Aorta (tissue), 5 donors: Measurements from ENCODE around the gene CFD. TPM values are rescaled to one million over a fixed set of nuclear protein-coding genes. Genes with fewer than 3 reads are reported as not detected.

Source experiments
- ATAC-seq: fragments of 200-7000 bp; cut with Tn5 transposase; one replicate; pipeline ENCODE4 v1.9.1; 2022; ENCODE audit warnings: moderate library complexity; ENCODE audit not compliant: low FRiP score
- DNase-seq, 2 donors: peaks; one replicate each; pipeline ENCODE4 v3.0.0-alpha.2; 2020
- H3K27ac ChIP-seq, 2 donors: one replicate each; pipeline ENCODE4 v1.5.1; 2013; ENCODE audit warnings: low read length in 2 of 2, mild to moderate bottlenecking in 2 of 2, moderate library complexity in 2 of 2, control low read depth in 1 of 2, inconsistent platforms in 1 of 2, low read depth in 1 of 2
- H3K27me3 ChIP-seq, 2 donors: one replicate each; pipeline ENCODE4 v1.6.1; 2013; ENCODE audit warnings: control low read depth in 1 of 2, low read length in 1 of 2, mild to moderate bottlenecking in 1 of 2, moderate library complexity in 1 of 2; ENCODE audit not compliant: insufficient read depth in 2 of 2, control insufficient read depth in 1 of 2
- H3K36me3 ChIP-seq, 2 donors: one replicate each; pipeline ENCODE4 v1.6.1; 2013; ENCODE audit warnings: control low read depth in 1 of 2, low read length in 1 of 2, mild to moderate bottlenecking in 1 of 2; ENCODE audit not compliant: insufficient read depth in 2 of 2, control insufficient read depth in 1 of 2
- H3K4me1 ChIP-seq, 2 donors: one replicate each; pipeline ENCODE4 v1.6.1; 2013; ENCODE audit warnings: low read length in 2 of 2, control low read depth in 1 of 2, mild to moderate bottlenecking in 1 of 2, moderate library complexity in 1 of 2; ENCODE audit not compliant: insufficient read depth in 2 of 2, control insufficient read depth in 1 of 2
- H3K4me3 ChIP-seq, 2 donors: one replicate each; pipeline ENCODE4 v1.5.1; 2013; ENCODE audit warnings: low read length in 2 of 2, control low read depth in 1 of 2, mild to moderate bottlenecking in 1 of 2
- H3K9me3 ChIP-seq: one replicate; pipeline ENCODE4 v1.6.1; 2013; ENCODE audit warnings: mild to moderate bottlenecking, low read length; ENCODE audit not compliant: control insufficient read depth
- WGBS, 2 donors: extraction: QIAGEN DNeasy Blood & Tissue Kit; methylation state at CpG; one replicate each; pipeline ENCODE4 v1.1.7; 2013; 5-methylcytosine and 5-hydroxymethylcytosine counted together
- intact Hi-C, 2 donors: fragments of 100-400 bp; cut with DNase I; formaldehyde crosslinking; loops; one replicate each; pipeline versions ENCODE4 v1.14.2 to v1.15.0; 2022
- polyA plus RNA-seq, 2 donors: library from polyadenylated mRNA; stranded (reverse); fragments of 200-250 nt; gene quantifications; one replicate each; pipeline ENCODE4 v1.2.3, GENCODE V29; 2013
- total RNA-seq, 2 donors: library from RNA; stranded (reverse); fragmentation: NEBNext Ultra II Directional; extraction: Animal tissue kit (Norgen Biotek cat#: 25700); gene quantifications; one replicate each; pipeline ENCODE4 v1.2.1, GENCODE V29; 2021
- donor health status: healthy with polysubstance abuse.
- donor health status: Bipolar disorder and iron deficiency.
- donor health status: DM: no; HTN: no; CAD: no.
- donor health status: DM: no; HTN: no; CAD: no.
- donor health status: DM: yes; HTN: yes; CAD: no.

The CFD gene
- total and polyA plus RNA-seq, 4 donors = 3.3 to 354 (median 63.7) TPM

DNA sequence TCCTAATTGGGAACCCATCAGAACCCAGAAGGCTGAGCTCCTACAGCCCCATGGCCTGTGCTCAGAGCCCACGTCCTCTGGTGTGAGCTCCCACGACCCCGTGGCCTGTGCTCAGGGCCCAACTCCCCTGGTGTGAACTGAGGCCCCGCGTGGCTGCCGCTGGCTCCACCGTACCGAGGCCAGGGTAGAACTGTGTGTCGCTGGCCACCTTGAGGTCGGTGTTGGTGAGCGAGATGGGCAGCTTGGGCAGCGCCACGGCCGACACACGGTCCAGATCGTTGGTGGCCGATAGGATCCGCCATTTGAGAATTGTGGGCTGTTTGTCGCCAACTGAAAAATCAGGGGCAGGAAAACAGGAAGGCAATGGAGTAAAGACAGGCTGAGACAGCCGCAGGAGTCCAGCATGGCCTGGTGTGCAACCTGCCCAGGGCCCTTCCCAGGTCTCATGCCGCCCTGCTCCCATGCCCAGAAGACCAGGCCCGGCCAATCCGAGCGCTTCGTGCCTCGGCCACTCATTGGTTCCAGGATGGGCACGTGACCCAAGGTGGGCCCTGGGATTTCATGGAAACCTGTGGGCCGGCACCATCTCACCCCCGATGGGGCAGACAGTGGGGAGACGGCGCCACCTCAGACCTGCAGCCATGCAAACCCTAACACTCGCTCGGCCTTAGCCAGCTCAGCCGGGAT lies 22.1 kb downstream of the CFD start:
- Histone ChIP-seq H3K36me3 (peaks cover 0 to 1% of the 10 kb centered on the region in 2 donors), H3K4me1 (no peaks in the 10 kb centered on the region), H3K27ac (no peak overlapping the region), H3K27me3 (no peaks in the 10 kb centered on the region), H3K9me3 (no peaks in the 10 kb centered on the region), H3K4me3 (no peak overlapping the region)
- ATAC-seq (no peak), DNase-seq (no peak)
- intact Hi-C loops = no loop called here
- 98% methylated on average over 31 to 34 of the region's 34 CpGs for WGBS, 2 donors

DNA sequence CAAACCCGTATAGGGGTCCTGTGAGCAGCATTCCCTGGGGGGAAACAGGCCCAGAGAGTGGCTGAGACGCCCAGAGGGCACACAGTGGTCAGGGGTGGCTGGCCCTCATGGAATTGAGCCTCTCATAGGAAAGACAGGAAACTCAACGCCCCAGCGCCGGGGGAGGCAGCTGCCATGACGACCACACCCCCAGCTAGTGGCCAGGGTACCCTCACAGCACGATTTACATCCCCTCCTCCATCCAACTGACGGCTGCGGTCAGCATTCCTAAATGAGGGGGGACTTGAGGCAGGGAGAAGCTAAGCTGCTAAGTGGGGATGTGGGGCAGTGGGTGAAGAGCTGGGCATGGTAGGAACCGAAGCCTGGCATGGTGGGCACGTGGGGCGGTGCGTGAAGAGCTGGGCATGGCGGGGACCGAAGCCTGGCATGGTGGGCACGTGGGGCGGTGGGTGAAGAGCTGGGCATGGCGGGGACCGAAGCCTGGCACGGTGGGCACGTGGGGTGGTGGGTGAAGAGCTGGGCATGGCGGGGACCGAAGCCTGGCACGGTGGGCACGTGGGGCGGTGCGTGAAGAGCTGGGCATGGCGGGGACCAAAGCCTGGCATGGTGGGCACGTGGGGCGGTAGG lies 23.5 kb downstream of the CFD start:
- H3K36me3 ChIP-seq = peaks cover 0 to 1% of the 10 kb centered on the region in 2 donors
- DNase-seq = no peak
- WGBS, 2 donors = 88 to 92% methylated on average over 17 to 30 of the region's 30 CpGs

DNA sequence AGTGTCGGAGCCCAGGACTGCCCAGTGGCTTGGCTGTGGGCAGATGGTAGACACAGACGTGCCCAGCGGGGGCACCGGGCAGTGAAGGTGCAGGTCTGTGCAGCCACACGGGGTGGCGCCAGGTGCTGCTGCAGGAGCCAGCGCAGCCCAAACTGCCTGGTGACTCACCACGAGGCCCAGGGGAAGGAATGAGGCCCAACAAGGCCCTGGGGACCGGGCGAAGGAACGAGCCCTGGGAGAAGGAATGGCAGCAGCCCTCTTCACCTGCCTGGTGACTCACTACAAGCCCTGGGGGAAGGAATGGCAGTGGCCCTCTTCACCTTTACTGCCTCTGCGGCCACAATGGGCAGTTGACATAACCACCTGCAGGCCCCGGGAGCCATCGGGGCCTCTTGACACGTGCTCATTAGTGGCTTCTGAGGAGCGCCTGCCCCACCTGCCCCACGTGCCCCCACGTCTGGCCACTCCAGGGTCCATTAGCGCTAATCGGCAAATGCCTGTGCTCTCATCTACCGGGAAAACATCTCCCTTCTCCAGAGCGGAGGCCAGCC lies 24.3 kb downstream of the CFD start:
- Histone ChIP-seq H3K27ac (no peak overlapping the region), H3K27me3 (no peaks in the 10 kb centered on the region), H3K4me1 (no peaks in the 10 kb centered on the region), H3K4me3 (no peak overlapping the region), H3K9me3 (no peaks in the 10 kb centered on the region), H3K36me3 (peaks cover 0 to 1% of the 10 kb centered on the region in 2 donors)
- ATAC-seq (no peak), DNase-seq (no peak)
- intact Hi-C loops = no loop called here
- WGBS, 2 donors = 85% methylated on average over 22 of the region's 22 CpGs

More for the DNA sequence above, 23.5 kb downstream of the CFD start:
- no peak for ATAC-seq
- Histone ChIP-seq H3K9me3 (no peaks in the 10 kb centered on the region), H3K27me3 (no peaks in the 10 kb centered on the region), H3K4me1 (no peaks in the 10 kb centered on the region), H3K27ac (no peak overlapping the region), H3K4me3 (no peak overlapping the region)
- intact Hi-C loops = no loop called here

DNA sequence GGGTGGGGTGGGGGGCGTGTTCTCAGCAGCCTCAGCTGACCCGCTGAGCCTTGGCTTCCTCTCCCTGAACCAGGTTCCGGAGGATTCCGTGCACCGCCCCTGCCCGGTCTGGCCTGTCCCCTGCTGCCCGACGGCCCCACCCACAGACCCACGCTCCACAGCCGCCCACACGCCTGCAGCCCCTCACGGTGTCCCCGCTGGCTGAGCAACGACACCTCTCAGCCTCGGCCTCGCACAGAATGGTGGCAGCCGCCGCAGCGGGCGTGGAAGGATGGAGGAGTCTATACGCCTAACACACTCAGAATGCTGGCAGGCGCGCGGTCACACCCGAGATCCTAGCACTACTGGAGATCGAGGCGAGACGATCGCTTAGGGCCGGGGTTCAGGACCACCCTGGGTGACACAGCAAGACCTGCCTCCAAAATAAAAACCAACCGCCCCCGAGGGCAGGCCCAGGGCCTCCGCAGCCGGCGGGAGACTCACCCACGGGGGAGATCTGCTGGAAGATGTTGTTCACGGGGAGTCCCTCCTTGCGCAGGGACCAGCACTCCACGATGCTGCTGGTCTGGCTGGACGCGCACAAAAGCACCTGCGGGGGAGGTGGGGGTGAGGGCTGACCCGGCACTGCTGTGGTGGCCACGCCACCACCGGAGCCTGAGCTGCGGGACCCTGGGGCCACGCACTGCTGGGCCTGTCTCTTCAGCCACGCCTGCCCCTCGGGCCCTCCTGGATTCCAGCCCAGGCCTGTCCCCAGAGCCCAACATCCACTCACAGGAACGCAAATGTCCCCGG lies 25.2 kb downstream of the CFD start:
- no peak for DNase-seq
- H3K4me3 ChIP-seq = no peak overlapping the region
- intact Hi-C loops = no loop called here
- H3K4me1 ChIP-seq = no peaks in the 10 kb centered on the region
- no peaks in the 10 kb centered on the region for H3K27me3 ChIP-seq
- no peak overlapping the region for H3K27ac ChIP-seq
- no peak for ATAC-seq
- 91 to 93% methylated on average over 49 to 51 of the region's 51 CpGs for WGBS, 2 donors
- peaks cover 0 to 2% of the 10 kb centered on the region in 2 donors for H3K36me3 ChIP-seq
- H3K9me3 ChIP-seq = no peaks in the 10 kb centered on the region

DNA sequence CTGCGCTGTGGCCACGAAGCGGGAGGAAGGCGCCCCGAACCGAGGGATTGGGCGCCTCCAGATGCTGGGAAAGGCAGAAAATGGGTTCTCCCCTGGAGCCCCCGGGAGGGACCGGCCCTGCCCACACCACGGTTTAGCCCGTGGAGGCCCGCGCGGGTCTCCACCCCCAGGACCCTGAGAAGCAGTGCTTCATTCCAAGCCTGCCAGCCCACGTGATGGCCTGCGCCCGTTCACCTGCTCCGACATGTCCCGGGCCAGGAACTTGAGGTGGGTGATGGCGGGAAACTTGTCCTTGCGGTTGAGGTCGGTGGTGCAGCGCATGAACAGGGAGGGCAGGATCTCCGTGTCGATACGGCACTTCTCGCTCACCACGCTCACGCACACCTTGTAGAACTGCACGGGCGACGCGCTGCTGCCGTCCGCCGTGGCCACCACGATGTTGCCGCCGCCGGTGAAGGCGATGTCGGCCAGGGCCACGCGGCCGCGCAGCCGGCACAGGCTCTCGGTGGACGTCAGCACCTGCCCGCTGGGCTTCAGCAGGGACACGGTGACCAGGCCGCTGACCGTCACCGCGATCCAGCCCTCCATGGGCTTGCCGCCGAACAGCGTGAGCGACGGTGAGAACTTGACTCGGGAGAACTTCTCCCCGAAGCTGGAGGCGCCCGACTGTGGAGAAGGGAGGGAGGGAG lies 26.2 kb downstream of the CFD start:
- DNase-seq (no peak), ATAC-seq (no peak)
- no peaks in the 10 kb centered on the region for H3K27me3 ChIP-seq
- intact Hi-C loops = no loop called here
- H3K9me3 ChIP-seq = no peaks in the 10 kb centered on the region
- no peak overlapping the region for H3K4me3 ChIP-seq
- peaks cover 0 to 5% of the 10 kb centered on the region in 2 donors for H3K36me3 ChIP-seq
- WGBS, 2 donors = 95 to 96% methylated on average over 63 to 64 of the region's 64 CpGs
- no peak overlapping the region for H3K27ac ChIP-seq
- H3K4me1 ChIP-seq = no peaks in the 10 kb centered on the region

DNA sequence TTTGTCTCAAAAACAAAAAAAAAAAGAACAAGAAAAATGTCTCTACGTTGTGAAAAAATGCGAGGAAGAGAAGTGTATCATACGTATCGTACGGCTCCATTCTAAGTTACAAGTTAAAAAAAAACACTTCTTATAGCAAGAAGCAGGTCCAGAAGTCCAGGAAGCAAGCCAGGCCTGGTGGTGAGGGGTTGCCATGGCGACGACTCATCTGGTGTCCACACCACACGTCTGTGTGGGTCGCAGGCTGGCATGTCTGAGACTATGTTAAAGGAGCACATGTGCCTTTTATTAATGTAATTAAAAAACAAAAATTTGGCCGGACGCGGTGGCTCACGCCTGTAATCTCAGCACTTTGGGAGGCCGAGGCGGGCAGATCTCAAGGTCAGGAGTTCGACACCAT lies 27.6 kb downstream of the CFD start:
- no peak overlapping the region for H3K4me3 ChIP-seq
- 79 to 82% methylated on average over 16 of the region's 16 CpGs for WGBS, 2 donors

DNA sequence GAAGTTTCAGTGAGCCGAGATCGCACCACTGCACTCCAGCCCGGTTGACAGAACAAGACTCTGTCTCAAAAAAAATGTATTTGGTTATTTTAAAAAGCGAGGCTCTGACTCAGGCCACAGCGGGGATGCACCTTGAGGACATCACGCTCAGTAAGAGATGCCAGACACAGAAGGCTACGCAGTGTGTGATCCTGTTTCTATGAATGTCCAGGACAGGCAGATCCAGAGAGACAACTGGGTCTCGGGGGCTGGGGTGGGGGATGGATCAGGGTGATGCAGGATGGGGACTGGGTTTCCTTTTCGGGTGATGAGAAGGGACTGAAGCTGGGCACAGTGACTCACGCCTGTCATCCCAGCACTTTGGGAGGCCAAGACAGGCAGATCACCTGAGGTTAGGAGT lies 28.1 kb downstream of the CFD start:
- Histone ChIP-seq H3K36me3 (peaks cover 0 to 4% of the 10 kb centered on the region in 2 donors), H3K9me3 (no peaks in the 10 kb centered on the region), H3K4me1 (no peaks in the 10 kb centered on the region), H3K27ac (no peak overlapping the region), H3K4me3 (no peak overlapping the region), H3K27me3 (no peaks in the 10 kb centered on the region)
- ATAC-seq = no peak
- WGBS, 2 donors = 95 to 97% methylated on average over 10 of the region's 10 CpGs
- DNase-seq = no peak
- intact Hi-C loops = no loop called here

More for the DNA sequence above, 27.6 kb downstream of the CFD start:
- Histone ChIP-seq H3K4me1 (no peaks in the 10 kb centered on the region), H3K27ac (no peak overlapping the region), H3K9me3 (no peaks in the 10 kb centered on the region), H3K36me3 (peaks cover 0 to 4% of the 10 kb centered on the region in 2 donors), H3K27me3 (no peaks in the 10 kb centered on the region)
- DNase-seq = no peak
- no peak for ATAC-seq
- intact Hi-C loops = no loop called here

DNA sequence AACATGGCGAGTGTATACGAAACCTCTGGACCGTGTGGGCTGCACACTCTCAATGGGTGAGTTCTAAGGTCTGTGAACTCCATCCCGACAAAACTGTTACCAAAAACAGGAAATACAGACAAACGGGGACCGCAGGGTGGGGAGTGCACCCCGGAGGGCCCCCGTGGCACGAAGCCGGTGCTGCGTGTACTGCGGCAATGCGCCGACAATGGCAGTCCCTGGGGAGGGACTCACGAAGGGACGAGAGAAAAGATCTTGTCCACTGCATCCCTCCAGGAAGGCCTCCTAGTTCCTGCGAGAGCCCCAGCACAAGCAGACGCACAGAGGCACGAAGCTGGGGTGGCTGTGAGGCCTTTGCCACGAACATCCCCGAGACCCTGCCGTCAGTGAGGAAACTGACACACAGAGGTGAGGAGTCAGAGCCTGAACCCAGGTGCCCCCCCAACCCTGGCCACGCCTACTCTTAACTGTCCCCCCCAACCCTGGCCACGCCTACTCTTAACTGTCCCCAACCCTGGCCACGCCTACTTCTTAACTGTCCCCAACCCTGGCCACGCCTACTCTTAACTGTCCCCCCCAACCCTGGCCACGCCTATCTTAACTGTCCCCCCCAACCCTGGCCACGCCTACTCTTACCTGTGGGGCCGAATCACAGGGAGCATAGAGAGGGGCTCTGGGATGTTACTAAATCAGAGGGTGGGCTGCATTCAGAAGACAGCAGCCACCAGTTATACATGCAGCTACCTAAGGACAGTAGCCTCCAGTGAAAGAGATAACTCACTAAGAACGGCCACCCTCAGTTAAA lies 29.3 kb downstream of the CFD start:
- peaks cover 0 to 4% of the 10 kb centered on the region in 2 donors for H3K36me3 ChIP-seq
- H3K27ac ChIP-seq = no peak overlapping the region
- H3K9me3 ChIP-seq = no peaks in the 10 kb centered on the region
- H3K4me1 ChIP-seq = no peaks in the 10 kb centered on the region
- 90 to 91% methylated on average over 30 of the region's 30 CpGs for WGBS, 2 donors
- intact Hi-C loops = no loop called here
- H3K27me3 ChIP-seq = no peaks in the 10 kb centered on the region
- DNase-seq (no peak), ATAC-seq (no peak)
- H3K4me3 ChIP-seq = no peak overlapping the region
